ENCODE results near the gene DOLK. TPM values are rescaled to one million over a fixed set of nuclear protein-coding genes. Genes with fewer than 3 reads are reported as not detected.
"Not testable (repeated sequence)": the region's sequence is repeated elsewhere in the genome, so short reads cannot be mapped to it uniquely, and the experiment has no call there.

DOLK gene
- 14.0 TPM for total RNA-seq

DNA sequence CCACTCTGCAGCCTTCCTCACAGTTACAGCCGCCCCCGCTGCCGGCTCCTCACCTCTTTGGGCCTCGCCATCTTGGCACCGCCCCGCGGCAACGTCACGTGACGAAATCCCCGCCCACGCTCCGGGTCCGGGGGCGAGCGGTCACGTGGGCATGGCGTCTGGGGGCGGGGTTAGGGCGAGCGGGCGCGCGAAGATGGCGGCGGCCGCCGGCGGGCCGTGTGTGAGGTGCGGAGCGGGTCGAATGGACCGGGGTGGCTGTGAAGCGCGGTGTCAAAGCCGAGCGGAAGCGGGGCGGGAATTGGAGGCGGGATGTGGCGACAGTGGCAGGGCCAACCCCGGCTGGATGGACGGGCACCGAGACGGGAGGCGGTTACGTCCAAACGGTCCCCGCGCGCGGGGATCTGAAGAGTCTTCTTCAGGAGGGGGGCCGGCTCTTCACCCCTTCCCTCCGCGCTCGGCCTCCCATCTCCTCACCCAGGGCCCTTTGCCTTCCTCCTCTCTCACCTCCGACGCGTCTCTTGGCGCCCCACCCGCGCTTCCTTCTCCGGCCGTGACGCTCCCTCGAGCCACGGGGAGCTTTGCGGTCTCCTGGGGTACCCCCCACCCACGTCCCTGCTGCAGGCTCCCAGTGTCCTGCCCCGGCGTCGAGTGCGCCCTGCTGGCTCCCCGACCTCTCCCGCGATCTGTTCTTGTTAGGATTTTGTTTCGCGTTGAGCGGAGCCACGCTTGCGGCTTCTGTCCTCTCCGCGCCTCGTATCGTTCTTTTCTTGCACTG is at the start of gene DOLK, which contains the start of gene NUP188:
Gene DOLK (minus strand): TSS at position 77 of the 775 bp plus-strand sequence. CDS start 300 bp downstream, outside the sequence.
Gene NUP188 (plus strand): TSS at position 173 of the 775 bp plus-strand sequence. CDS start 21 bp downstream, at position 194.
- peak; percentile 94 to 96 (median 96) for DNase-seq (ENCODE audit: low read depth in 2 of 3, low spot score in 2 of 3)

GRCh38 chr9:128995791-128996190 is 48.4 kb upstream of the DOLK start:
- DNase-seq (ENCODE audit: low read depth in 2 of 3, low spot score in 2 of 3): no peak

GRCh38 chr9:128992995-128993394 is 45.6 kb upstream of the DOLK start:
- DNase-seq (ENCODE audit: low read depth in 2 of 3, low spot score in 2 of 3): peak in 1 of 3 donors; percentile 14

DNA sequence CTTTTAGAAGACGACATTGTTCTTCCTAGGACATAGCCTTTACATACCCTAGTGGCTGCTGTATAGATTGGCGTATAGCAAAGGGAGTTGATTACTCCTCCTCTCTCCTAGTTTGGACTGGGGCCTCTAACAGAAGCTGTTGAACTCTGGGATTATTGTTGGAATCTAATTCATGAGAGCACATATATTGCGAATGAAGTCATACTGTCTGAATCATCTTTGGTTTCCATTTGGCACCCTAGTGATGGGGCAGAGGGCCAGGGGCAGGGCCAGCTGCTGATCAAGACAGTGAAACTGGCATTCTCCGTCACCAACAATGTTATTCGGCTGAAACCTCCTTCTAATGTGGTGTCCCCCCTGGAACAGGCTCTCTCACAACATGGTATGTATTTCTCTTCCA is 40.4 kb upstream of the DOLK start:
- DNase-seq (ENCODE audit: low read depth in 2 of 3, low spot score in 2 of 3): no peak

DNA sequence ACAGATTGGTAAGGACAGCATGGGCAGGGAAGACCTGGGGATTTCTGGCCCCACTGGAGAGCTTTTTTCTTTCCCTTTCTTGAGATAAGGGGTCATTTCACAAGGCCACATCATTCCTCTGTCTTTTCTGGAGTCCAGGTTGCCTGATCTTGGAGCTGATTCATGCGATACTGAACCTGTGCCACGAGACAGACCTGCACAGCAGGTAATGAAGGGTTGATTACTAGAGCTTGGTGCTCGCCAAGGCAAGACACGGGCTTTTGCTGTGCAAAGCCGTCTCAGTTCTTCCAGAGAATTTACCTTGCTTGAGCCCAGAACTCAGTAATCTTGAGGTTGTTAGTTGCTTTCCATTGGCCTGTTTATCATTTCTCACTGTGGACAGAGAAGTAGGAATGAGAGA is 39.3 kb upstream of the DOLK start:
- DNase-seq (ENCODE audit: low read depth in 2 of 3, low spot score in 2 of 3): no peak

DNA sequence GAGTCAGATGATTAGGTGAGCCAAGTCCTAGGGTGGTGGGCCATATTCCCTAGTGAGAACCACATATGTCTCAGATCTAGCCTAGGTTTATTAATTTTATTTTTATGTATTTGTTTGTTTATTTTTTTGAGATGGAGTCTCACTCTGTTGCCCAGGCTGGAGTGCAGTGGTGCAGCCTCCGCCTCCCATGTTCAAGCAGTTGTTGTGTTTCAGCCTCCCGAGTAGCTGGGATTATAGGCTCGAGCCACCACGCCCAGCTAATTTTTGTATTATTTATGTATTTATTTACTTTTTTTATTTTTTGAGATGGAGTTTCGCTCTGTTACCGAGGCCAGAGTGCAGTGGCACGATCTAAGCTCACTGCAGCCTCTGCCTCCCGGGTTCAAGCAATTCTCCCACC is 36.1 kb upstream of the DOLK start:
- DNase-seq (ENCODE audit: low read depth in 2 of 3, low spot score in 2 of 3): no peak

GRCh38 chr9:128979111-128979510 is 31.7 kb upstream of the DOLK start:
- no peak for DNase-seq (ENCODE audit: low read depth in 2 of 3, low spot score in 2 of 3)

DNA sequence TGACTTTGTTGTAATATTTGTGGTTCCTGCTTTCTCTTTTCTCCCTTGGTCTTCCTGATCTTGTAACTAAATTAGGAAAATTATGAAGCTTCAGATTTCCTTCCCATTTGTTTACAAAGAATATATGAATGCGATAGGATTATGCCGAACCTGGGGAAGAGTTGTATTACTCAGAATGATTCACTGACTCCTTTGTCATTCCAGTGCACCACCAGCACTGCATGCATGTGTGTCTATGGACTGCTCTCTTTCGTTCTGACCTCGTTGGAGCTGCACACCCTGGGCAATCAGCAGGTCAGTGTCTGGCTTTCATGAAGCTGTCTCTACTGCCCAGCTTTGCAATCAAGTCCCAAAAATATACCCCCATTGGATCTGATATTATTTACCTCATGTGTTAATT is 25.6 kb upstream of the DOLK start:
- no peak for DNase-seq (ENCODE audit: low read depth in 2 of 3, low spot score in 2 of 3)

DNA sequence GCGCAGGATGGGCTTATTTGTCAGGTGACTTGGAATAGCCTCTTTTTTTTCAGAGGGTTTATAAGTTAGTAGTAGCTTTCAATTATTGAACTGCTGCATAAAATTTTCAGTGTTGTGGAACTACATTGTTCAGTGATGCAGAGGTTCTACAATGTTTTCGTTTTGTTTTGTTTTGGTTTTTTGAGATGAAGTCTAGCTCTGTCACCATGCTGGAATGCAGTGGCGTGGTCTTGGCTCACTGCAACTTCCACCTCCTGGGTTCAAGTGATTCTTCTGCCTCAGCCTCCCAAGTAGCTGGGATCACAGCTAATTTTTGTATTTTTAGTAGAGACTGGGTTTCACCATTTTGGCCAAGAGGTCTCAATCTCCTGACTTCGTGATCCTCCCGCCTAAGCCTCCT is 22.1 kb upstream of the DOLK start:
- DNase-seq (ENCODE audit: low read depth in 2 of 3, low spot score in 2 of 3): no peak

DNA sequence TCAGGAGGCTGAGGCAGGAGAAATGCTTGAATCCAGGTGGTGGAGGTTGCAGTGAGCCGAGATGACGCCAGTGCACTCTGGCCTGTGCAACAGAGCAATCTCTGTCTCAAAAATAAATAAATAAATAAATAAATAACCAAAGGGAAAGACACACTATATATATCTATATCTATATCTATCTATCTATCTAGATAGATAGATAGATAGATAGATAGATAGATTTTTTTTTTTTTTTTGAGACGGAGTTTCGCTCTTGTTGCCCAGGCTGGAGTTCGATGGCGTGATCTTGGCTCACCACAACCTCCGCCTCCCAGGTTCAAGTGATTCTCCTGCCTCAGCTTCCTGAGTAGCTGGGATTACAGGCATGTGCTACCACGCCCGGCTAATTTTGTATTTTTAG is 14.0 kb upstream of the DOLK start:
- not testable (repeated sequence) for DNase-seq (ENCODE audit: low read depth in 2 of 3, low spot score in 2 of 3)

GRCh38 chr9:128947277-128947526 is 201 bp downstream of the DOLK start:
- peak in 1 of 3 donors; percentile 28 for DNase-seq (ENCODE audit: low read depth in 2 of 3, low spot score in 2 of 3)

GRCh38 chr9:128946571-128947276 is 679 bp downstream of the DOLK start:
- no peak for DNase-seq (ENCODE audit: low read depth in 2 of 3, low spot score in 2 of 3)

DNA sequence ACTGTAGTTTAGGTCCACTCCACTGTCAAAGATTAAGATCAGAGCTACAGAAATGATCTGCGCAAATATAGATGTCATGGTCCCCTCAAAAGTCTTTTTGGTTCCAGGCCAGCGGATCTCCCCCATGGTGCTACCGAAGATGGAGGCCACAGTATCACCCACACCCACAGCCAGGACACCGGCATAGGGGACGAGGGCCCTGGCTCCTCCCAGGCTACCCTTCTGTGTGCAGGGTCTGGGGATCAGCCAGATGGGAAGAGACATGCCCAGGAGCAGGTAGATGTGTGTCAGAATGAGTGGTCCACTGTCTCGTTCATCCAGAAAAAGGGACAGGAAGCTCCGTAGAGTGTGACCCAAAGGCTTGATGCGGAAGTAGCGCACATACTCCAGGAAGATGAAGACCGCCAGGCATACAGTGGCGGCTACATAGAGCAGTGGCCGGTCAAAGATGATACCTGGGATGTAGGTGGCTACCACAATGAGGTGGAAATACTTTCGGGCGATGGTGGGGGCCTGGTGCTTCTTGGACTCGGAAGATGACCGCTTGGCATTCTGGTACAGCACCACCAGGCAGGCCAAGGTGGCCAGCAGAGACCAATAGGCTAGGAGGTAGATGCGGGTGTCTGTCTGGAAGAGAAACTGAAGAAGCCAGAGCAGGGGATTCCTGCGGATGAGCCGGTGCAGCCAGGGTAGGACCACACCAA is 1.5 kb downstream of the DOLK start:
- DNase-seq (ENCODE audit: low read depth in 2 of 3, low spot score in 2 of 3): no peak

- DNase-seq (ENCODE audit: low read depth in 2 of 3, low spot score in 2 of 3): not testable (repeated sequence)
Measured at GRCh38 chr9:128944966-128945365, 2.4 kb downstream of the DOLK start.

GRCh38 chr9:128943832-128944620 is 3.4 kb downstream of the DOLK start:
- DNase-seq (ENCODE audit: low read depth in 2 of 3, low spot score in 2 of 3): no peak

DNA sequence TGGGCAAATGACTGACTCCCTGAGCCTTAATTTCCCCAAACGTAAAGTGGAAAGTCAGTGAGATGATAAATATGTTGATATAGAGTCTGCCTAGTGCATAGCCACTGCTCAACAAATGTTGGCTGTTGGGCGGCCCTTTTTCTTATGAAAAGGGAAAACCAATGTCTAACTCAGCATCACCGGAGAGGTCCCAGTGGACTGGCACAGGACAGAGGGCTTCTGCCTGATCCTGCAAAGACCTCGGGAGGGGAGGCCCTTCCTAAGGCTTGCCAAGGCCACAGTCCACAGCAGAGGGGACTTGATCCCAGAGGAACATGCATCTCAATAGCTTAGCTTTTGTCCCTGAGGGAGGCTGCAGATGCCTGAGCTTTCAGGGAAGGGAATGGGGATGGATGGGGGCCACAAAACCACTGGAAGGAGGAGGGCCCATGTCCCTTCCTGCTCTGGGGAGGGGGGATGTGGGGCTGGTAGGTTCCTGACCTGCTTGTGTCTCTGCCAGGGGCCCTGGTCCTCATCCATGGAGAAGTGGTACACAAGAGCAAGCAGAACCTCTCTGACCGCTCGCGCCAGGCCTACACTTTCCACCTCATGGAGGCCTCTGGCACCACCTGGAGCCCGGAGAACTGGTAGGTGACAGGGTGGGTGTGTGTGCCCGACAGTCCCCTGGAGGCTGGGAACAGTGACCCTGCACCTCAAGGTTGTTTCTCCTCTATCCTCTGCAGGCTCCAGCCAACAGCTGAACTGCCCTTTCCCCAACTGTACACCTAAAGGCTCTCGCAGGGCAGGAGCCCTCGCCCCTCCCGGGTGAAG is 6.3 kb downstream of the DOLK start:
- no peak for DNase-seq (ENCODE audit: low read depth in 2 of 3, low spot score in 2 of 3)

DNA sequence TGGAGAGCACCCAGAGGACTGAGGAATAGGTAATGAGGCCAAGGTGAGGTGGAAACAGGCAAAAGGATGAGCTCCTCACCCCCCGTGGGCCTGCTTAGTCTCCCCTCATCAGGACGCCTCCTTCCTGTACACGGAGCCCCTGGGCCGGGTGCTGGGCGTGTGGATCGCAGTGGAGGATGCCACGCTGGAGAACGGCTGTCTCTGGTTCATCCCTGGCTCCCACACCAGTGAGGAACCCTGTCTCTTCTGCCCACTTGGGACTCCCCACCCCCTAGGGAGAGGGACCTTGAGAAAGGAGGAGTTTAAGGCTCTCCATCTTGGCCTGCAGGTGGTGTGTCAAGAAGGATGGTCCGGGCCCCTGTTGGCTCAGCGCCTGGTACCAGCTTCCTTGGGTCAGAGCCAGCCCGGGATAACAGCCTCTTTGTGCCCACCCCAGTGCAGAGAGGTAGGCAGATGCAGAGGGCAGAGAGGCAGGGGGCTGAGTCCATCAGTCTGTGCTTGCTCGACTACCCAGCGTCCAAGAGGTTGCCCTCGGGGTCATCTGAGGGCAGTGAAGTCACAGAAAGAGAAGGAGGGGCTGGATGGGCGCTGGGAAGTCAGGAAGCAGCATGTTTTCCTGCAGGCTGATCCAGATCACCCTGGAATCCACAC is 7.0 kb downstream of the DOLK start:
- DNase-seq (ENCODE audit: low read depth in 2 of 3, low spot score in 2 of 3): no peak

DNA sequence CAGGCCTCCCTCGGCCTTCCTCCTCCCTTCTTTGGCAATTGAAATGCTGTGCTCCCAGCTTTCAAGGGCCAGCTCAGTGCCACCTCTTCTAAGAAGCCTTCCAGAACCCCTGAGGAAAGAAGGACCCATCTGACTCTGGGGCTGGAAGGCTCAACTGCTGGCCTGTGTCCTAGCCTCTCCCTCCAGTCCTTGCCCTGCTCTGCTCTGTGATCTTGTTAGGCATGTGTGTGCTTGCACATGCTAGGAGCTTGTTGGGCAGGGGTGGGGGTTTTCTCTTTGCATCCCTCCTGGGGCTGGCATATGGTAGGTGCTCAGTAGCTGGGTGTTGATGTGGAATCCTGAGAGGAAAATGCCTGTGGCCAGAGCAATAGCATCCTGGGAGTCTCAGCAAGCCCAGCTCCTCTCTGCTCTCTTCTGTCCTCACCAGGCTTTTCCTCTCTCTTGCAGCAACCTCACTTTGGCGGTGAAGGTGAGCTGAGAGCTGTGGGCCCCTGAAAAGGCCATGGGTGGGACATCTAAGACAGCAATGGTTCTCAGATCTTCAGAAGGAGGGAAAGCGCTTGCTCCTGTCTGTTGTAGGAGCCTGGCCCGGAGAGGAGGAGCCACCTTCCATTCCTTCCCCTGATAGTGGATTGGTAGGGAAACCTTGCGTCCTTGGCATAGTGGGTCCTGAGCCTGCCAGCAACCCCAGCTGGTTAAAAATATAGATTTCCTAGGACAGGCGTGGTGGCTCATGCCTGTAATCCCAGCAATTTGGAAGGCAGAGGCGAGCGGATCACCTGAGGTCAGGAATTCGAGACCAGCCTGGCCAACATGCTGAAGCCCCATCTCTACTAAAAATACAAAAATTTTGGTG is 9.9 kb downstream of the DOLK start:
- no peak for DNase-seq (ENCODE audit: low read depth in 2 of 3, low spot score in 2 of 3)
